Measurements from ENCODE around the gene UNC45B.
"Not testable (repeated sequence)": the region's sequence is repeated elsewhere in the genome, so short reads cannot be mapped to it uniquely, and the experiment has no call there.

The UNC45B gene

GRCh38 chr17:35149941-35150340, 2.3 kb downstream of the UNC45B start:
- Histone ChIP-seq H3K9me3 (ENCODE audit: severe bottlenecking) (no peaks in the 10 kb centered on the region), H3K4me1 (ENCODE audit: insufficient read depth, poor library complexity, severe bottlenecking) (no peaks in the 10 kb centered on the region), H3K36me3 (ENCODE audit: low read depth) (no peaks in the 10 kb centered on the region), H3K27me3 (ENCODE audit: insufficient read depth, poor library complexity, severe bottlenecking) (no peaks in the 10 kb centered on the region), H3K27ac (ENCODE audit: poor library complexity, severe bottlenecking) (no peak overlapping the region), H3K4me3 (ENCODE audit: severe bottlenecking) (no peak overlapping the region)
- ATAC-seq (ENCODE audit: low read depth) (no peak), DNase-seq (ENCODE audit: low spot score) (no peak)
- TF ChIP-seq CTCF (IDR thresholded peaks at IDR 0.05; ENCODE audit: poor library complexity, severe bottlenecking) = no peak

- not testable (repeated sequence) for H3K9me3 ChIP-seq (ENCODE audit: severe bottlenecking); H3K4me3 ChIP-seq (ENCODE audit: severe bottlenecking); H3K4me1 ChIP-seq (ENCODE audit: insufficient read depth, poor library complexity, severe bottlenecking); DNase-seq (ENCODE audit: low spot score); H3K36me3 ChIP-seq (ENCODE audit: low read depth); H3K27me3 ChIP-seq (ENCODE audit: insufficient read depth, poor library complexity, severe bottlenecking); ATAC-seq (ENCODE audit: low read depth); H3K27ac ChIP-seq (ENCODE audit: poor library complexity, severe bottlenecking)
Observed at GRCh38 chr17:35151080-35151479, 3.5 kb downstream of the UNC45B start.

- Histone ChIP-seq H3K4me1 (ENCODE audit: insufficient read depth, poor library complexity, severe bottlenecking) (no peaks in the 10 kb centered on the region), H3K4me3 (ENCODE audit: severe bottlenecking) (no peak overlapping the region), H3K9me3 (ENCODE audit: severe bottlenecking) (no peaks in the 10 kb centered on the region), H3K27me3 (ENCODE audit: insufficient read depth, poor library complexity, severe bottlenecking) (no peaks in the 10 kb centered on the region), H3K27ac (ENCODE audit: poor library complexity, severe bottlenecking) (no peak overlapping the region), H3K36me3 (ENCODE audit: low read depth) (no peaks in the 10 kb centered on the region)
- ATAC-seq (ENCODE audit: low read depth) (no peak), DNase-seq (ENCODE audit: low spot score) (no peak)
- no peak for TF ChIP-seq CTCF (IDR thresholded peaks at IDR 0.05; ENCODE audit: poor library complexity, severe bottlenecking)
Observed at GRCh38 chr17:35152421-35153140, 5.0 kb downstream of the UNC45B start.

- Histone ChIP-seq H3K36me3 (ENCODE audit: low read depth) (no peaks in the 10 kb centered on the region), H3K27me3 (ENCODE audit: insufficient read depth, poor library complexity, severe bottlenecking) (no peaks in the 10 kb centered on the region), H3K4me1 (ENCODE audit: insufficient read depth, poor library complexity, severe bottlenecking) (peaks cover under 1% of the 10 kb centered on the region), H3K9me3 (ENCODE audit: severe bottlenecking) (no peaks in the 10 kb centered on the region), H3K27ac (ENCODE audit: poor library complexity, severe bottlenecking) (no peak overlapping the region), H3K4me3 (ENCODE audit: severe bottlenecking) (no peak overlapping the region)
- no peak for ATAC-seq (ENCODE audit: low read depth)
- no peak for TF ChIP-seq CTCF (IDR thresholded peaks at IDR 0.05; ENCODE audit: poor library complexity, severe bottlenecking)
- no peak for DNase-seq (ENCODE audit: low spot score)
Observed at GRCh38 chr17:35154196-35155165, 6.9 kb downstream of the UNC45B start.

- no peak for TF ChIP-seq CTCF (IDR thresholded peaks at IDR 0.05; ENCODE audit: poor library complexity, severe bottlenecking)
- H3K4me3 ChIP-seq (ENCODE audit: severe bottlenecking) = no peak overlapping the region
Observed at GRCh38 chr17:35155246-35155645, 7.6 kb downstream of the UNC45B start.

More at GRCh38 chr17:35155246-35155645, 7.6 kb downstream of the UNC45B start:
- no peaks in the 10 kb centered on the region for H3K36me3 ChIP-seq (ENCODE audit: low read depth)
- no peaks in the 10 kb centered on the region for H3K27me3 ChIP-seq (ENCODE audit: insufficient read depth, poor library complexity, severe bottlenecking)
- DNase-seq (ENCODE audit: low spot score) = no peak
- no peak for ATAC-seq (ENCODE audit: low read depth)
- H3K9me3 ChIP-seq (ENCODE audit: severe bottlenecking) = no peaks in the 10 kb centered on the region
- H3K27ac ChIP-seq (ENCODE audit: poor library complexity, severe bottlenecking) = no peak overlapping the region
- peaks cover 8% of the 10 kb centered on the region for H3K4me1 ChIP-seq (ENCODE audit: insufficient read depth, poor library complexity, severe bottlenecking)
